Activated naive CD4-positive, alpha-beta T cell treated with anti-CD3 and anti-CD28 coated beads, Interleukin-2, amount 50 U/mL, for 72 hours (primary cell): ENCODE results near the gene DEFB123. TPM values are rescaled to one million over a fixed set of nuclear protein-coding genes. Genes with fewer than 3 reads are reported as not detected.

Experiments
- ATAC-seq, 2 donors: fragments of 150-1000 bp; cut with Tn5 transposase; 2 replicates each; pipeline ENCODE4 v1.10.0; 2021; ENCODE audit warnings: mild to moderate bottlenecking in 2 of 2, moderate library complexity in 2 of 2
- DNase-seq, 2 donors: peaks; one replicate each; pipeline ENCODE4 v3.0.0; 2021 to 2022; ENCODE audit warnings: low spot score in 2 of 2
- H3K27ac Mint-ChIP-seq, 2 donors: one replicate each; pipeline ENCODE4 v1.8.0; 2022; ENCODE audit warnings: mild to moderate bottlenecking in 2 of 2, mixed read lengths in 2 of 2
- H3K36me3 Mint-ChIP-seq, 2 donors: one replicate each; pipeline ENCODE4 v1.8.0; 2022; ENCODE audit warnings: mixed read lengths in 2 of 2
- H3K9me3 Mint-ChIP-seq, 2 donors: one replicate each; pipeline ENCODE4 v1.8.0; 2022; ENCODE audit warnings: mixed read lengths in 2 of 2
- total RNA-seq, 2 donors: library from RNA; stranded (reverse); gene quantifications; one replicate each; pipeline ENCODE4 v1.2.3, GENCODE V29; 2022

The DEFB123 gene
- total RNA-seq, 2 donors from 2014 or later = not detected

- Mint-ChIP-seq H3K36me3 (no peaks in the 10 kb centered on the region), H3K27ac (no peak overlapping the region), H3K9me3 (no peaks in the 10 kb centered on the region)
- ATAC-seq = no peak
- DNase-seq = no peak
Measured at GRCh38 chr20:31496761-31497295, 56.4 kb downstream of the DEFB123 start.

- ATAC-seq (no peak), DNase-seq (no peak)
- H3K27ac Mint-ChIP-seq = no peak overlapping the region
Measured at GRCh38 chr20:31497838-31498540, 57.6 kb downstream of the DEFB123 start.

More at GRCh38 chr20:31497838-31498540, 57.6 kb downstream of the DEFB123 start:
- H3K9me3 Mint-ChIP-seq = no peaks in the 10 kb centered on the region
- no peaks in the 10 kb centered on the region for H3K36me3 Mint-ChIP-seq

Other genes starting within 250 kb of the DEFB123 start
- gene DEFB115, start 183.0 kb upstream of the DEFB123 start, total RNA-seq = not detected
- not detected for gene DEFB116, start 132.0 kb upstream of the DEFB123 start, total RNA-seq
- not detected for gene DEFB118, start 72.0 kb upstream of the DEFB123 start, total RNA-seq
- gene DEFB119, start 50.0 kb upstream of the DEFB123 start, total RNA-seq = not detected
- not detected for gene DEFB121, start 34.4 kb upstream of the DEFB123 start, total RNA-seq
- gene DEFB124, start 34.5 kb downstream of the DEFB123 start, total RNA-seq = not detected
- gene REM1, start 34.7 kb downstream of the DEFB123 start, total RNA-seq = not detected
- gene HM13, start 73.8 kb downstream of the DEFB123 start, total RNA-seq = 100 to 1,000 TPM; 108 to 124 TPM
- 10 to 100 TPM in 1 of 2 donors, 1 to 10 TPM in 1; 1.4 to 19.4 TPM for gene ID1, start 164.7 kb downstream of the DEFB123 start, total RNA-seq
- not detected for gene COX4I2, start 197.3 kb downstream of the DEFB123 start, total RNA-seq